ENCODE data around the gene FAM162A. TPM values are rescaled to one million over a fixed set of nuclear protein-coding genes. Genes with fewer than 3 reads are reported as not detected.

The FAM162A gene
- total and polyA plus RNA-seq, 9 of the 15 experiments (the other 6 are each of a cell fraction or from before 2014, with no cell fraction given) = 37.5 to 211 (median 101) TPM

DNA sequence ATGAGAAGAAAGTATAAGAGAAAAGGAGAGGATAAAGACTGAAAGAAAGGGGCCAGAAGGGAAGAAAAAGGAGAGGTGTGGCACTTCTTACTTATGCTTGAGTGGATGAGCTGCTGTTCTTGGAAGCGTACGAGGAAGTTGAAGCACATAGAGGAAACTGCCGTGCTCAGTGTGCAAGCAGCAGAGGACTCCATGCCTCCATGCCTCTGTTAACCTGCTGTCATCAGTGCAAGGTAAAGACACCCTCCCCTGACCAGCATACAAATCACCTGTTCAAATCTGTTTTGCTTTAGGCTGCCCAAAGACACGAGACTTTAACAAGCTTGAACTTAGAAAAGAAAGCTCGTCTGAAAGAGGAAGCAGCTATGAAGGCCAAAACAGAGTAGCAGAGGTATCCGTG lies 25.5 kb downstream of the FAM162A start:
- POLR2A ChIA-PET = interaction anchor here (0.8 kb wide), 1 partner anchor 17 kb away, joined by 3 read pairs; no protein-coding TSS in a partner anchor
- WGBS (ENCODE audit: insufficient coverage, low coverage, missing lambda C conversion rate) = 48% methylated on average over 6 of the region's 6 CpGs
- intact Hi-C loops (cut with micrococcal nuclease) (no loop called here), in situ Hi-C loops (cut with MboI) (no loop called here)
- Histone ChIP-seq H3K27ac (ENCODE audit: extremely low read depth, low read depth, low read length) (no peak overlapping the region; the same call in 2 of the 3 replicates), H2AFZ (ENCODE audit: low read depth, low read length) (no peak overlapping the region), H3K4me1 (replicated peaks in 1 of 2; ENCODE audit: control insufficient read depth in 2 of 2, insufficient read depth in 2 of 2, low read length in 2 of 2) (no peaks in the 10 kb centered on the region; a peak in 3 of 5 replicates), H3K9me1 (ENCODE audit: control insufficient read depth, insufficient read depth, low read length) (no peaks in the 10 kb centered on the region), H3K4me2 (ENCODE audit: insufficient read depth, low read length) (no peak overlapping the region; the same call in 1 of the 2 replicates), H3K9ac (ENCODE audit: insufficient read depth in 1 of 2, low read depth in 2 of 2, low read length in 2 of 2) (no peak overlapping the region), H4K20me1 (replicated peaks; ENCODE audit: control insufficient read depth, insufficient read depth, low read length) (no peaks in the 10 kb centered on the region; the same call in 1 of the 2 replicates), H3K36me3 (ENCODE audit: control insufficient read depth, insufficient read depth, low read length) (peaks cover 85% of the 10 kb centered on the region), H3K4me3 (no peak overlapping the region), H3K27me3 (ENCODE audit: control insufficient read depth in 2 of 2, insufficient read depth in 2 of 2, low read length in 2 of 2) (no peaks in the 10 kb centered on the region), H3K9me3 (replicated peaks; ENCODE audit: control insufficient read depth, insufficient read depth, low read depth, low read length) (no peaks in the 10 kb centered on the region), H3K79me2 (ENCODE audit: control insufficient read depth, insufficient read depth, low read length) (peaks cover 12% of the 10 kb centered on the region; the same call in 2 of the 3 replicates)
- DNase-seq (ENCODE audit: extremely low read depth in 1 of 4, low spot score in 3 of 4) = no peak
- no peak for ATAC-seq
- FAIRE-seq = no peak
- TF ChIP-seq GATAD2B (IDR thresholded peaks at IDR 0.05; ENCODE audit: borderline replicate concordance) (no peak), RNF2 (IDR thresholded peaks at IDR 0.05) (no peak), HLTF (IDR thresholded peaks at IDR 0.05) (no peak), ZNF384 (IDR thresholded peaks at IDR 0.05; ENCODE audit: low read depth, low read length) (no peak), FOXP4 (CRISPR knock-in tag; IDR thresholded peaks at IDR 0.05; ENCODE audit: borderline replicate concordance) (no peak), NR2F6 (CRISPR knock-in tag; IDR thresholded peaks at IDR 0.05) (no peak), KLF13 (tag; IDR thresholded peaks at IDR 0.05; ENCODE audit: borderline replicate concordance, low read depth) (no peak), KAT7 (CRISPR knock-in tag; IDR thresholded peaks at IDR 0.05; ENCODE audit: borderline replicate concordance) (no peak), POLR2B (IDR thresholded peaks at IDR 0.05; ENCODE audit: low read depth, partially characterized antibody) (no peak), ZNF3 (CRISPR knock-in tag; IDR thresholded peaks at IDR 0.05) (no peak), RB1 (IDR thresholded peaks at IDR 0.05; ENCODE audit: low read depth) (no peak)
- CTCF ChIA-PET (ENCODE audit: low intra/inter-chr PET ratio) = no interaction called here
- BruUV-seq (replicated peaks) = no TSS peak

Data from K562 (cell line).